WTC11 (cell line): ENCODE results near the gene CTNNA1. TPM values are rescaled to one million over a fixed set of nuclear protein-coding genes. Genes with fewer than 3 reads are reported as not detected.

Experiments used
- ATAC-seq: fragments of 200-7000 bp; cut with Tn5 transposase; 2 replicates; pipeline ENCODE4 v1.10.0; 2021; ENCODE audit warnings: mild to moderate bottlenecking, moderate library complexity
- CTCF ChIA-PET: fragments of 300-600 bp; sonication (Branson Sonifier 250); formaldehyde crosslinking; loops from one replicate; lab custom pipeline; 2021; ENCODE audit warnings: antibody characterized with exemption; lab: Charles Lee
- POLR2A ChIA-PET: fragments of 350-600 bp; sonication (Branson Sonifier 250); formaldehyde crosslinking; loops from one replicate; lab custom pipeline; 2021; ENCODE audit warnings: antibody characterized with exemption; lab: Charles Lee
- DNase-seq: peaks from one replicate; pipeline ENCODE4 v3.0.0; 2021; ENCODE audit warnings: low spot score
- H3K27ac Mint-ChIP-seq: 2 replicates; pipeline ENCODE4 v1.8.0; 2021; ENCODE audit warnings: mixed read lengths
- H3K27me3 Mint-ChIP-seq: 2 replicates; pipeline ENCODE4 v1.8.0; 2021; ENCODE audit warnings: low read depth, mild to moderate bottlenecking, moderate library complexity, mixed read lengths
- H3K36me3 Mint-ChIP-seq: 2 replicates; pipeline ENCODE4 v1.8.0; 2021; ENCODE audit warnings: mixed read lengths
- H3K4me1 Mint-ChIP-seq: 2 replicates; pipeline ENCODE4 v1.8.0; 2022; ENCODE audit warnings: mixed read lengths
- H3K4me3 Mint-ChIP-seq: 2 replicates; pipeline ENCODE4 v1.8.0; 2021; ENCODE audit warnings: mild to moderate bottlenecking, moderate library complexity, mixed read lengths
- H3K9me3 Mint-ChIP-seq: 2 replicates; pipeline ENCODE4 v1.8.0; 2021; ENCODE audit warnings: mixed read lengths
- CTCF ChIP-seq: fragments of 200-600 bp; IDR thresholded peaks from 2 replicates; pipeline ENCODE4 v1.8.0; 2022; ENCODE audit warnings: antibody characterized with exemption
- E2F4 ChIP-seq: sonication (generic); formaldehyde crosslinking; IDR thresholded peaks from 2 replicates; pipeline ENCODE4 v1.8.1; 2022; ENCODE audit warnings: low read depth, mild to moderate bottlenecking, moderate library complexity, missing genetic modification reagents, borderline replicate concordance
- ELF4 ChIP-seq: sonication (generic); formaldehyde crosslinking; IDR thresholded peaks from 2 replicates; pipeline ENCODE4 v1.8.1; 2022; ENCODE audit warnings: low read depth, mild to moderate bottlenecking, moderate library complexity, missing genetic modification reagents
- JAZF1 ChIP-seq: fragments of 250-450 bp; sonication (Bioruptor Pico); IDR thresholded peaks from 2 replicates; pipeline ENCODE4 v1.9.0; 2021; ENCODE audit warnings: moderate library complexity, mild to moderate bottlenecking, inconsistent platforms
- MLX ChIP-seq: sonication (generic); formaldehyde crosslinking; IDR thresholded peaks from 2 replicates; pipeline ENCODE4 v1.8.1; 2023; ENCODE audit warnings: mild to moderate bottlenecking, missing genetic modification reagents, moderate library complexity
- MXD4 ChIP-seq: fragments of 250-450 bp; sonication (Bioruptor Pico); IDR thresholded peaks from 2 replicates; pipeline ENCODE4 v1.8.0; 2021; ENCODE audit warnings: mild to moderate bottlenecking, moderate library complexity, borderline replicate concordance
- MYBL2 ChIP-seq: sonication (generic); formaldehyde crosslinking; IDR thresholded peaks from 2 replicates; pipeline ENCODE4 v1.8.1; 2023; ENCODE audit warnings: mild to moderate bottlenecking, moderate library complexity, missing genetic modification reagents
- NFATC4 ChIP-seq: fragments of 250-450 bp; sonication (Bioruptor Pico); IDR thresholded peaks from 2 replicates; pipeline ENCODE4 v1.9.0; 2021; ENCODE audit warnings: mild to moderate bottlenecking
- NR3C1 ChIP-seq: sonication (generic); formaldehyde crosslinking; conservative IDR thresholded peaks from 2 replicates; pipeline ENCODE4 v1.8.1; 2023; ENCODE audit warnings: low read depth, mild to moderate bottlenecking, missing genetic modification reagents
- PRDM15 ChIP-seq: sonication (generic); formaldehyde crosslinking; IDR thresholded peaks from 2 replicates; pipeline ENCODE4 v1.8.0; 2022; ENCODE audit warnings: missing genetic modification reagents
- SMAD4 ChIP-seq: sonication (generic); formaldehyde crosslinking; IDR thresholded peaks from 2 replicates; pipeline ENCODE4 v1.8.0; 2022; ENCODE audit warnings: mild to moderate bottlenecking, missing genetic modification reagents
- SOX15 ChIP-seq: fragments of 250-450 bp; sonication (Bioruptor Pico); IDR thresholded peaks from 2 replicates; pipeline ENCODE4 v1.9.0; 2021; ENCODE audit warnings: mild to moderate bottlenecking
- ZNF138 ChIP-seq: sonication (generic); formaldehyde crosslinking; conservative IDR thresholded peaks from 2 replicates; pipeline ENCODE4 v1.8.1; 2022; ENCODE audit warnings: mild to moderate bottlenecking, moderate library complexity, missing genetic modification reagents
- ZNF263 ChIP-seq: sonication (generic); formaldehyde crosslinking; IDR thresholded peaks from 2 replicates; pipeline ENCODE4 v1.8.1; 2022; ENCODE audit warnings: low read depth, mild to moderate bottlenecking, moderate library complexity, missing genetic modification reagents
- ZNF317 ChIP-seq: sonication (generic); formaldehyde crosslinking; IDR thresholded peaks from 2 replicates; pipeline ENCODE4 v1.8.1; 2023; ENCODE audit warnings: low read depth, mild to moderate bottlenecking, moderate library complexity, missing genetic modification reagents, borderline replicate concordance
- ZNF423 ChIP-seq: fragments of 250-450 bp; sonication (Bioruptor Pico); IDR thresholded peaks from 2 replicates; pipeline ENCODE4 v2.1.2; 2022; ENCODE audit warnings: mild to moderate bottlenecking, moderate library complexity
- total RNA-seq: library from RNA; stranded (reverse); gene quantifications from 3 replicates; pipeline ENCODE4 v1.2.3, GENCODE V29; 2021
- TF ChIP-seq, protein P1 (sequence below): fragments of 250-450 bp; sonication (Bioruptor Pico); IDR thresholded peaks from 2 replicates; pipeline ENCODE4 v1.9.0; 2021; ENCODE audit warnings: mild to moderate bottlenecking
- TF ChIP-seq, protein P2 (sequence below): sonication (generic); formaldehyde crosslinking; IDR thresholded peaks from 2 replicates; pipeline ENCODE4 v1.8.0; 2022; ENCODE audit warnings: mild to moderate bottlenecking, missing genetic modification reagents
- TF ChIP-seq, protein P3 (sequence below): sonication (generic); formaldehyde crosslinking; IDR thresholded peaks from 2 replicates; pipeline ENCODE4 v1.8.1; 2023; ENCODE audit warnings: mild to moderate bottlenecking, missing genetic modification reagents, borderline replicate concordance
- TF ChIP-seq, protein P4 (sequence below): sonication (generic); formaldehyde crosslinking; IDR thresholded peaks from 2 replicates; pipeline ENCODE4 v1.8.1; 2023; ENCODE audit warnings: mild to moderate bottlenecking, moderate library complexity, missing genetic modification reagents

Gene CTNNA1
- total RNA-seq, 1 experiment from 2014 or later: 309 TPM

DNA sequence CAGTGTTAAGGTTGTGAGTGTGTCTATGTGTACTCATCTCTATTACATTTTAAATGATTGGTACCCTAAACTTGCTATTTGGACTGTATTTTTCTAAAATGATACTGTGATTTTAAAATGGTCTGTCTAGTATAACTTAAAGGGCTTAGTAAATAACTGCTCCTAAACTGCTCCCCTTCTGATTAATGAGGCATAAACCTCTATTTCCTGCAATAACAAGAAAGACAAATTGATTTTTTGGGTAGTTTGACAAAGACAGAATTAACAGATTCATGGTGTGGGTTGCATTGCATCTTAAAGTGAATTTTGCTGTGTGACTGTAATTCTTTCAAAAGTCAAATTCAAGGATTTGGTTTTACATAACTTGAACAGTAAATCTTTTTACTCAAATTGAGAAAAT, 130.0 kb downstream of the CTNNA1 start:
- ChIA-PET POLR2A (no interaction called here), CTCF (interaction anchor here (0.9 to 1.3 kb wide), 2 partner anchors 93 to 158 kb away, joined by 3 to 4 read pairs; no protein-coding TSS in a partner anchor)
- Mint-ChIP-seq H3K9me3 (peaks cover 3% of the 10 kb centered on the region; the same call in 1 of the 2 replicates), H3K27ac (peak overlapping the region; percentile 97), H3K4me3 (peak overlapping the region; percentile 53), H3K36me3 (peaks cover 33% of the 10 kb centered on the region), H3K27me3 (no peaks in the 10 kb centered on the region), H3K4me1 (peaks cover 75% of the 10 kb centered on the region)
- DNase-seq (no peak), ATAC-seq (no peak)
- no peak for TF ChIP-seq ZNF263
- no peak for TF ChIP-seq MLX (CRISPR knock-in tag)
- no peak for TF ChIP-seq ZNF317 (CRISPR knock-in tag)
- TF ChIP-seq JAZF1 (CRISPR knock-in tag): no peak

DNA sequence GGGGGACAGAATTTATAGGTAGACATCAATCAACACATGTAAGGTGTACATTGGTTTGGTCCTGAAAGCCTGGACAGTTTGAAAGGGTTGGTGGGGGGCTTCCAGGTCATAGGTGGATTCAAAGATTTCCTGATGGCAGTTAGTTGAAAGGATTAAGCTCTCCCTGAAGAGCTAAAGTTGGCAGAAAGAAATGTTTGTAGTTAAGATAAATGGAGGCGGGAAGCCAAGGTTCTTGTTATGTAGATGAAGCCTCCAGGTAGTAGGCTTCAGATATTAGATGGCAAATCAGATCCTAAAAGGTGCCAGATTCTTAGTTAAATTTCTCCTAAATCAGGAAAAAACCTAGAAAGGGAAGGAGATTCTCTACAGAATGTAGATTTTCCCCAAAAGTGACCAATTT, 130.9 kb downstream of the CTNNA1 start:
- DNase-seq (no peak), ATAC-seq (peak; percentile 78)
- Mint-ChIP-seq H3K4me1 (peaks cover 68% of the 10 kb centered on the region), H3K27ac (peak overlapping the region; percentile 97), H3K9me3 (peaks cover 7% of the 10 kb centered on the region), H3K27me3 (no peaks in the 10 kb centered on the region), H3K4me3 (peak overlapping the region; percentile 53), H3K36me3 (peaks cover 42% of the 10 kb centered on the region)
- ChIA-PET POLR2A (interaction anchor here (0.6 kb wide), 1 partner anchor 89 kb away, joined by 3 read pairs; no protein-coding TSS in a partner anchor), CTCF (interaction anchor here (0.9 to 1.0 kb wide), 2 partner anchors 48 to 159 kb away, joined by 3 read pairs; no protein-coding TSS in a partner anchor)
- TF ChIP-seq, protein P1, sequence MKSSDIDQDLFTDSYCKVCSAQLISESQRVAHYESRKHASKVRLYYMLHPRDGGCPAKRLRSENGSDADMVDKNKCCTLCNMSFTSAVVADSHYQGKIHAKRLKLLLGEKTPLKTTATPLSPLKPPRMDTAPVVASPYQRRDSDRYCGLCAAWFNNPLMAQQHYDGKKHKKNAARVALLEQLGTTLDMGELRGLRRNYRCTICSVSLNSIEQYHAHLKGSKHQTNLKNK: no peak
- no peak for TF ChIP-seq E2F4 (CRISPR knock-in tag)
- no peak for TF ChIP-seq NFATC4
- TF ChIP-seq, protein P2, sequence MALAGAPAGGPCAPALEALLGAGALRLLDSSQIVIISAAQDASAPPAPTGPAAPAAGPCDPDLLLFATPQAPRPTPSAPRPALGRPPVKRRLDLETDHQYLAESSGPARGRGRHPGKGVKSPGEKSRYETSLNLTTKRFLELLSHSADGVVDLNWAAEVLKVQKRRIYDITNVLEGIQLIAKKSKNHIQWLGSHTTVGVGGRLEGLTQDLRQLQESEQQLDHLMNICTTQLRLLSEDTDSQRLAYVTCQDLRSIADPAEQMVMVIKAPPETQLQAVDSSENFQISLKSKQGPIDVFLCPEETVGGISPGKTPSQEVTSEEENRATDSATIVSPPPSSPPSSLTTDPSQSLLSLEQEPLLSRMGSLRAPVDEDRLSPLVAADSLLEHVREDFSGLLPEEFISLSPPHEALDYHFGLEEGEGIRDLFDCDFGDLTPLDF (CRISPR knock-in tag): no peak
- TF ChIP-seq NR3C1: no peak
- TF ChIP-seq ELF4 (CRISPR knock-in tag): no peak
- no peak for TF ChIP-seq ZNF423
- no peak for TF ChIP-seq CTCF
- no peak for TF ChIP-seq SOX15 (CRISPR knock-in tag)
- TF ChIP-seq, protein P3, sequence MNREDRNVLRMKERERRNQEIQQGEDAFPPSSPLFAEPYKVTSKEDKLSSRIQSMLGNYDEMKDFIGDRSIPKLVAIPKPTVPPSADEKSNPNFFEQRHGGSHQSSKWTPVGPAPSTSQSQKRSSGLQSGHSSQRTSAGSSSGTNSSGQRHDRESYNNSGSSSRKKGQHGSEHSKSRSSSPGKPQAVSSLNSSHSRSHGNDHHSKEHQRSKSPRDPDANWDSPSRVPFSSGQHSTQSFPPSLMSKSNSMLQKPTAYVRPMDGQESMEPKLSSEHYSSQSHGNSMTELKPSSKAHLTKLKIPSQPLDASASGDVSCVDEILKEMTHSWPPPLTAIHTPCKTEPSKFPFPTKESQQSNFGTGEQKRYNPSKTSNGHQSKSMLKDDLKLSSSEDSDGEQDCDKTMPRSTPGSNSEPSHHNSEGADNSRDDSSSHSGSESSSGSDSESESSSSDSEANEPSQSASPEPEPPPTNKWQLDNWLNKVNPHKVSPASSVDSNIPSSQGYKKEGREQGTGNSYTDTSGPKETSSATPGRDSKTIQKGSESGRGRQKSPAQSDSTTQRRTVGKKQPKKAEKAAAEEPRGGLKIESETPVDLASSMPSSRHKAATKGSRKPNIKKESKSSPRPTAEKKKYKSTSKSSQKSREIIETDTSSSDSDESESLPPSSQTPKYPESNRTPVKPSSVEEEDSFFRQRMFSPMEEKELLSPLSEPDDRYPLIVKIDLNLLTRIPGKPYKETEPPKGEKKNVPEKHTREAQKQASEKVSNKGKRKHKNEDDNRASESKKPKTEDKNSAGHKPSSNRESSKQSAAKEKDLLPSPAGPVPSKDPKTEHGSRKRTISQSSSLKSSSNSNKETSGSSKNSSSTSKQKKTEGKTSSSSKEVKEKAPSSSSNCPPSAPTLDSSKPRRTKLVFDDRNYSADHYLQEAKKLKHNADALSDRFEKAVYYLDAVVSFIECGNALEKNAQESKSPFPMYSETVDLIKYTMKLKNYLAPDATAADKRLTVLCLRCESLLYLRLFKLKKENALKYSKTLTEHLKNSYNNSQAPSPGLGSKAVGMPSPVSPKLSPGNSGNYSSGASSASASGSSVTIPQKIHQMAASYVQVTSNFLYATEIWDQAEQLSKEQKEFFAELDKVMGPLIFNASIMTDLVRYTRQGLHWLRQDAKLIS (CRISPR knock-in tag): no peak
- TF ChIP-seq, protein P4, sequence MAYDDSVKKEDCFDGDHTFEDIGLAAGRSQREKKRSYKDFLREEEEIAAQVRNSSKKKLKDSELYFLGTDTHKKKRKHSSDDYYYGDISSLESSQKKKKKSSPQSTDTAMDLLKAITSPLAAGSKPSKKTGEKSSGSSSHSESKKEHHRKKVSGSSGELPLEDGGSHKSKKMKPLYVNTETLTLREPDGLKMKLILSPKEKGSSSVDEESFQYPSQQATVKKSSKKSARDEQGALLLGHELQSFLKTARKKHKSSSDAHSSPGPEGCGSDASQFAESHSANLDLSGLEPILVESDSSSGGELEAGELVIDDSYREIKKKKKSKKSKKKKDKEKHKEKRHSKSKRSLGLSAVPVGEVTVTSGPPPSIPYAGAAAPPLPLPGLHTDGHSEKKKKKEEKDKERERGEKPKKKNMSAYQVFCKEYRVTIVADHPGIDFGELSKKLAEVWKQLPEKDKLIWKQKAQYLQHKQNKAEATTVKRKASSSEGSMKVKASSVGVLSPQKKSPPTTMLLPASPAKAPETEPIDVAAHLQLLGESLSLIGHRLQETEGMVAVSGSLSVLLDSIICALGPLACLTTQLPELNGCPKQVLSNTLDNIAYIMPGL: no peak
- no peak for TF ChIP-seq PRDM15 (CRISPR knock-in tag)
- TF ChIP-seq MXD4 (CRISPR knock-in tag): no peak
- no peak for TF ChIP-seq SMAD4 (CRISPR knock-in tag)
- TF ChIP-seq MYBL2 (CRISPR knock-in tag): no peak
- TF ChIP-seq ZNF138 (CRISPR knock-in tag): no peak
